B cell (primary cell): ENCODE results near the gene EGFR. TPM values are rescaled to one million over a fixed set of nuclear protein-coding genes. Genes with fewer than 3 reads are reported as not detected.

Experiments used
- ATAC-seq: fragments of 200-7000 bp; cut with Tn5 transposase; one replicate; pipeline ENCODE4 v1.10.0; 2021; ENCODE audit warnings: low read depth, mild to moderate bottlenecking, moderate number of reproducible peaks, moderate library complexity
- CTCF ChIA-PET: fragments of 350-600 bp; sonication (Branson Sonifier 250); formaldehyde crosslinking; loops from one replicate; lab custom pipeline; 2021; ENCODE audit warnings: antibody characterized with exemption, inconsistent platforms; lab: Charles Lee
- POLR2A ChIA-PET: fragments of 350-600 bp; sonication (Branson Sonifier 250); formaldehyde crosslinking; loops from one replicate; lab custom pipeline; 2021; ENCODE audit warnings: antibody characterized with exemption; lab: Charles Lee
- DNase-seq: peaks from one replicate; pipeline ENCODE4 v3.0.0; 2013
- H2AFZ ChIP-seq: 2 replicates; pipeline ENCODE4 v1.6.1; 2012; ENCODE audit warnings: mild to moderate bottlenecking, low read depth, low read length; ENCODE audit not compliant: insufficient read depth, poor library complexity, severe bottlenecking
- H3K27ac ChIP-seq, 2 donors: 1 replicate in 1 of 2; 2 replicates in 1 of 2; pipeline ENCODE4 v1.5.1; 2012 to 2013; ENCODE audit warnings: low read length in 2 of 2, mild to moderate bottlenecking in 2 of 2, moderate library complexity in 1 of 2
- H3K27me3 ChIP-seq, 4 experiments: fragments of 200-600 bp in 1 of 4; sonication (generic) in 1 of 4; replicated peaks in 1 of 4; 1 replicate in 2 of 4; 2 replicates in 2 of 4; pipeline versions ENCODE4 v1.6.1 to v1.7.0; 2013 to 2016; ENCODE audit warnings: low read length in 3 of 4, mild to moderate bottlenecking in 2 of 4, mixed read lengths in 1 of 4, moderate library complexity in 1 of 4; ENCODE audit not compliant: insufficient read depth in 4 of 4, control insufficient read depth in 3 of 4; ENCODE audit errors: control extremely low read depth in 1 of 4
- H3K36me3 ChIP-seq, 2 experiments: replicated peaks in 1 of 2; 1 replicate in 1 of 2; 2 replicates in 1 of 2; pipeline versions ENCODE4 v1.6.1 to v1.7.1; 2013; ENCODE audit warnings: low read length in 1 of 2; ENCODE audit not compliant: insufficient read depth in 2 of 2, control insufficient read depth in 1 of 2; ENCODE audit errors: control extremely low read depth in 1 of 2, extremely low read depth in 1 of 2
- H3K4me1 ChIP-seq, 2 donors: fragments of 200-600 bp in 1 of 2; sonication (generic) in 1 of 2; 1 replicate in 1 of 2; 2 replicates in 1 of 2; pipeline versions ENCODE4 v1.5.1 to v1.6.1; 2013 to 2017; ENCODE audit warnings: low read length in 2 of 2; ENCODE audit not compliant: control insufficient read depth in 2 of 2, insufficient read depth in 2 of 2
- H3K4me2 ChIP-seq: replicated peaks from 2 replicates; pipeline ENCODE3; 2012; ENCODE audit warnings: mild to moderate bottlenecking, low read depth, low read length; ENCODE audit not compliant: poor library complexity, severe bottlenecking
- H3K4me3 ChIP-seq, 5 experiments: fragments of 200-600 bp in 1 of 5; sonication (generic) in 1 of 5; 1 replicate in 3 of 5; 2 replicates in 2 of 5; pipeline versions ENCODE4 v1.5.1 to v1.7.0; 2011 to 2016; ENCODE audit warnings: low read length in 4 of 5, mild to moderate bottlenecking in 4 of 5, low read depth in 2 of 5, control low read depth in 1 of 5, moderate library complexity in 1 of 5; ENCODE audit not compliant: insufficient read depth in 1 of 5; ENCODE audit errors: control extremely low read depth in 1 of 5, extremely low read depth in 1 of 5
- H3K79me2 ChIP-seq: fragments of 200-600 bp; sonication (generic); one replicate; pipeline ENCODE4 v1.6.0; 2016; ENCODE audit warnings: low read length; ENCODE audit not compliant: control insufficient read depth, insufficient read depth
- H3K9ac ChIP-seq: fragments of 200-600 bp; sonication (generic); 2 replicates; pipeline ENCODE4 v1.6.1; 2017; ENCODE audit warnings: mild to moderate bottlenecking, low read length, moderate library complexity
- H3K9me3 ChIP-seq, 3 donors: one replicate each; pipeline versions ENCODE4 v1.6.1 to v1.7.1; 2013; ENCODE audit warnings: low read length in 2 of 3; ENCODE audit not compliant: control insufficient read depth in 2 of 3, insufficient read depth in 1 of 3; ENCODE audit errors: control extremely low read depth in 1 of 3
- H4K20me1 ChIP-seq: 2 replicates; pipeline ENCODE4 v1.6.0; 2012; ENCODE audit warnings: mild to moderate bottlenecking, low read length; ENCODE audit not compliant: insufficient read depth, control insufficient read depth, poor library complexity, severe bottlenecking
- H3K27ac Mint-ChIP-seq: one replicate; pipeline ENCODE4 v1.8.0; 2021; ENCODE audit warnings: mixed read lengths
- H3K27me3 Mint-ChIP-seq: one replicate; pipeline ENCODE4 v1.8.0; 2021; ENCODE audit warnings: mixed read lengths
- H3K4me1 Mint-ChIP-seq: one replicate; pipeline ENCODE4 v1.8.0; 2021; ENCODE audit warnings: mixed read lengths
- H3K4me3 Mint-ChIP-seq: one replicate; pipeline ENCODE4 v1.8.0; 2021; ENCODE audit warnings: mixed read lengths
- H3K9me3 Mint-ChIP-seq: one replicate; pipeline ENCODE4 v1.8.0; 2022; ENCODE audit warnings: mixed read lengths; ENCODE audit not compliant: insufficient read depth
- CTCF ChIP-seq: fragments of 200-600 bp; IDR thresholded peaks from one replicate; pipeline ENCODE4 v1.8.0; 2022; ENCODE audit warnings: antibody characterized with exemption, mild to moderate bottlenecking
- EZH2 ChIP-seq: IDR thresholded peaks from 2 replicates; pipeline ENCODE4 v1.6.1; 2012; ENCODE audit warnings: borderline replicate concordance, low read depth, mild to moderate bottlenecking, moderate library complexity, low read length; ENCODE audit not compliant: insufficient read depth, poor library complexity, severe bottlenecking
- WGBS: methylation state at CpG from one replicate; pipeline ENCODE4 v1.1.5; 2013; ENCODE audit warnings: missing lambda C conversion rate; ENCODE audit not compliant: insufficient coverage; 5-methylcytosine and 5-hydroxymethylcytosine counted together
- intact Hi-C: fragments of 100-400 bp; cut with micrococcal nuclease; formaldehyde crosslinking; loops from one replicate; pipeline ENCODE4 v1.10.0; 2022
- polyA plus RNA-seq: library from polyadenylated mRNA; depleted of rRNA; stranded (reverse); fragments of >200 nt; gene quantifications from 2 replicates; pipeline ENCODE4 v1.2.3, GENCODE V29; 2012
- total RNA-seq, 2 donors: library from RNA; stranded (reverse); fragments of 120-200 nt in 1 of 2; gene quantifications; 1 replicate in 1 of 2; 2 replicates in 1 of 2; pipeline versions ENCODE4 v1.2.3 to v1.2.4, GENCODE V29; 2013 to 2022

Gene EGFR
- total and polyA plus RNA-seq, 2 donors (not counting 1 experiment from before 2014, with no cell fraction given): not detected

- Mint-ChIP-seq H3K27ac (no peak overlapping the region), H3K9me3 (peaks cover 4% of the 10 kb centered on the region)
These were observed 133.7 kb downstream of the EGFR start for GRCh38 chr7:55152516-55152915.

GRCh38 chr7:55154096-55154495 lies 135.3 kb downstream of the EGFR start:
- intact Hi-C loops: no loop called here
- H3K9me3 Mint-ChIP-seq: no peaks in the 10 kb centered on the region
- H3K79me2 ChIP-seq: no peaks in the 10 kb centered on the region
- DNase-seq (no peak), ATAC-seq (no peak)
- no peak overlapping the region for H3K4me2 ChIP-seq
- H4K20me1 ChIP-seq: no peaks in the 10 kb centered on the region
- no peaks in the 10 kb centered on the region for H3K27me3 ChIP-seq
- no peaks in the 10 kb centered on the region for H3K4me1 Mint-ChIP-seq
- H3K4me3 Mint-ChIP-seq: no peak overlapping the region
- TF ChIP-seq EZH2: no peak
- TF ChIP-seq CTCF: no peak
- H3K4me1 ChIP-seq: no peaks in the 10 kb centered on the region
- ChIA-PET POLR2A (no interaction called here), CTCF (no interaction called here)
- H3K9me3 ChIP-seq: peaks cover 0 to 12% (median 0%) of the 10 kb centered on the region in 3 donors
- no peaks in the 10 kb centered on the region for H3K36me3 ChIP-seq
- H3K4me3 ChIP-seq: no peak overlapping the region
- H3K9ac ChIP-seq: no peak overlapping the region
- no peak overlapping the region for H3K27ac ChIP-seq
- peaks cover 3% of the 10 kb centered on the region for H3K27me3 Mint-ChIP-seq
- H2AFZ ChIP-seq: no peak overlapping the region
- 94% methylated on average over 10 of the region's 10 CpGs for WGBS
- no peak overlapping the region for H3K27ac Mint-ChIP-seq

More at GRCh38 chr7:55152516-55152915, 133.7 kb downstream of the EGFR start:
- no peaks in the 10 kb centered on the region for H3K4me1 Mint-ChIP-seq
- H3K27me3 Mint-ChIP-seq: peaks cover 9% of the 10 kb centered on the region
- DNase-seq (no peak), ATAC-seq (no peak)
- no peaks in the 10 kb centered on the region for H3K4me1 ChIP-seq
- no peak overlapping the region for H3K4me3 ChIP-seq
- no peak for TF ChIP-seq EZH2
- no peak for TF ChIP-seq CTCF
- H3K9ac ChIP-seq: no peak overlapping the region
- ChIA-PET POLR2A (no interaction called here), CTCF (no interaction called here)
- no peak overlapping the region for H3K4me2 ChIP-seq
- peaks cover 0 to 12% (median 0%) of the 10 kb centered on the region in 3 donors for H3K9me3 ChIP-seq
- no peaks in the 10 kb centered on the region for H3K27me3 ChIP-seq
- H2AFZ ChIP-seq: no peak overlapping the region
- WGBS: 85% methylated on average over 6 of the region's 6 CpGs
- H3K36me3 ChIP-seq: no peaks in the 10 kb centered on the region
- intact Hi-C loops: no loop called here
- H3K27ac ChIP-seq: no peak overlapping the region
- H3K4me3 Mint-ChIP-seq: no peak overlapping the region
- no peaks in the 10 kb centered on the region for H3K79me2 ChIP-seq
- no peaks in the 10 kb centered on the region for H4K20me1 ChIP-seq
